Measurements from ENCODE around the gene FSCN2.
"Not testable (repeated sequence)": the region's sequence is repeated elsewhere in the genome, so short reads cannot be mapped to it uniquely, and the experiment has no call there.

Gene FSCN2

DNA sequence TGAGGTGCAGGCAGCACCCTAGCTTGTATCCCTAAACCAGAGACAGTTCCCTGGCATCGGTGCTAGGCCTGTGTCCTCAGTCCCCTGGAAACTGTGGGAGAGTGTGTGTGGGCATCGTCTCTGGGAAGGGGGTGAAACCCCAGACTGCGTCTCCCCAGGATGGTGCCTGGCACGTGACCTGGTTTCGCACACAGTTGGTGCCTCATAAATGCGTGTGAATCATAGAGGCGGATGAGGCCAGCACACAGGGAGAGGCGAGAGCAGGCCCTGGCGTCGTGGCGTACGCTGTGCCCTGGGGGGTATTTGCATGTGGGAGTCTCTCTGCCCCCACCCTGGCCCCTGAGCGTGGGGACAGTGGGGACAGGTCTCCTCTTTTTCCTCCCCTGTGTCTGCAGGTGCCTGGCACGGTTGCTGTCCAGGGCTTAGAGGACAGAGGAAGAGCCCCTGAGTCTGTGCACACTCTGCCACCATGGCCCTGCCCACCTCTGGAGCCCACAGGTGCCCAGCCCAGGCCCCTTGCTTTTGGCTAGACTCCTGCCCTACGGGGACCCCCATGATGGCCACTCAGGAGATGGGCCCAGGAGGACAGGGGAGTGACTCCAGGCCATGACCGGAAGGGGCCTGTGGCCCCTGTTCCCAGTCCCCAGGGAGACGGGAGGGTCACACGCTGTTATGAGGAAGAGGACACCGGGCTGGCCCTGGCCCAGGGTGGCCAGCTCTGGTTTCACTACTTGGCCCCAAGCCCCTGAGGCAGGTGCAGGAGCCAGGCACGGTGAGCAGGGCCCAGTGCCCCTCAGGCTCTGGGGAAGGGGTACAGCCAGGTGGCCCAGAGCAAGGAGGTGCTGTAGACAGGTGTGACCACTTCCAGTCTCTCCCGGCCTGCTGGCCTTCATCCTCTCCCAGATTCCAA, 1.3 kb upstream of the FSCN2 start:
- no peak for DNase-seq (ENCODE audit: extremely low read depth, insufficient read length)
- Histone ChIP-seq H3K27me3 (replicated peaks; ENCODE audit: control insufficient read depth, insufficient read depth, low read length) (no peaks in the 10 kb centered on the region), H3K4me3 (replicated peaks; ENCODE audit: low read depth, low read length) (no peak overlapping the region), H3K36me3 (ENCODE audit: control insufficient read depth, insufficient read depth, low read length) (no peaks in the 10 kb centered on the region)
- TF ChIP-seq, protein P1, sequence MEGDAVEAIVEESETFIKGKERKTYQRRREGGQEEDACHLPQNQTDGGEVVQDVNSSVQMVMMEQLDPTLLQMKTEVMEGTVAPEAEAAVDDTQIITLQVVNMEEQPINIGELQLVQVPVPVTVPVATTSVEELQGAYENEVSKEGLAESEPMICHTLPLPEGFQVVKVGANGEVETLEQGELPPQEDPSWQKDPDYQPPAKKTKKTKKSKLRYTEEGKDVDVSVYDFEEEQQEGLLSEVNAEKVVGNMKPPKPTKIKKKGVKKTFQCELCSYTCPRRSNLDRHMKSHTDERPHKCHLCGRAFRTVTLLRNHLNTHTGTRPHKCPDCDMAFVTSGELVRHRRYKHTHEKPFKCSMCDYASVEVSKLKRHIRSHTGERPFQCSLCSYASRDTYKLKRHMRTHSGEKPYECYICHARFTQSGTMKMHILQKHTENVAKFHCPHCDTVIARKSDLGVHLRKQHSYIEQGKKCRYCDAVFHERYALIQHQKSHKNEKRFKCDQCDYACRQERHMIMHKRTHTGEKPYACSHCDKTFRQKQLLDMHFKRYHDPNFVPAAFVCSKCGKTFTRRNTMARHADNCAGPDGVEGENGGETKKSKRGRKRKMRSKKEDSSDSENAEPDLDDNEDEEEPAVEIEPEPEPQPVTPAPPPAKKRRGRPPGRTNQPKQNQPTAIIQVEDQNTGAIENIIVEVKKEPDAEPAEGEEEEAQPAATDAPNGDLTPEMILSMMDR (IDR thresholded peaks at IDR 0.05; ENCODE audit: insufficient read depth, low read length, poor library complexity, severe bottlenecking), result no peak

DNA sequence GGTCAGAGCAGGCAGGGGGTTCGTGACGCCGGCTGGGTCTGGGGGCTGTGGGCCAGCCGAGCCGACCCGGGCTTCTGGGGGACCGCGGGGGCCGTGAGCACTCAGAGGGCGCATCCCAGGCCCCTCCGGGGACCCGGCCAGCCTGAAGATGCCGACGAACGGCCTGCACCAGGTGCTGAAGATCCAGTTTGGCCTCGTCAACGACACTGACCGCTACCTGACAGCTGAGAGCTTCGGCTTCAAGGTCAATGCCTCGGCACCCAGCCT, 140 bp downstream of the FSCN2 start:
- TF ChIP-seq, protein P1 (IDR thresholded peaks at IDR 0.05; ENCODE audit: insufficient read depth, low read length, poor library complexity, severe bottlenecking), result no peak
- no peak for DNase-seq (ENCODE audit: extremely low read depth, insufficient read length)
- Histone ChIP-seq H3K36me3 (ENCODE audit: control insufficient read depth, insufficient read depth, low read length) (no peaks in the 10 kb centered on the region), H3K4me3 (replicated peaks; ENCODE audit: low read depth, low read length) (no peak overlapping the region), H3K27me3 (replicated peaks; ENCODE audit: control insufficient read depth, insufficient read depth, low read length) (no peaks in the 10 kb centered on the region)

DNA sequence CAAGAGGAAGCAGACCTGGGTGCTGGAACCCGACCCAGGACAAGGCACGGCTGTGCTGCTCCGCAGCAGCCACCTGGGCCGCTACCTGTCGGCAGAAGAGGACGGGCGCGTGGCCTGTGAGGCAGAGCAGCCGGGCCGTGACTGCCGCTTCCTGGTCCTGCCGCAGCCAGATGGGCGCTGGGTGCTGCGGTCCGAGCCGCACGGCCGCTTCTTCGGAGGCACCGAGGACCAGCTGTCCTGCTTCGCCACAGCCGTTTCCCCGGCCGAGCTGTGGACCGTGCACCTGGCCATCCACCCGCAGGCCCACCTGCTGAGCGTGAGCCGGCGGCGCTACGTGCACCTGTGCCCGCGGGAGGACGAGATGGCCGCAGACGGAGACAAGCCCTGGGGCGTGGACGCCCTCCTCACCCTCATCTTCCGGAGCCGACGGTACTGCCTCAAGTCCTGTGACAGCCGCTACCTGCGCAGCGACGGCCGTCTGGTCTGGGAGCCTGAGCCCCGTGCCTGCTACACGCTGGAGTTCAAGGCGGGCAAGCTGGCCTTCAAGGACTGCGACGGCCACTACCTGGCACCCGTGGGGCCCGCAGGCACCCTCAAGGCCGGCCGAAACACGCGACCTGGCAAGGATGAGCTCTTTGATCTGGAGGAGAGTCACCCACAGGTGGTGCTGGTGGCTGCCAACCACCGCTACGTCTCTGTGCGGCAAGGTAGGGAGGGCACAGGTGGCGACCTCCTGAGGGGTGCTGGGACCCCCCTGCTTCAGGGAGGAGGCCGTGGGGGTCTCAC, 667 bp downstream of the FSCN2 start:
- no peaks in the 10 kb centered on the region for H3K36me3 ChIP-seq (ENCODE audit: control insufficient read depth, insufficient read depth, low read length)
- H3K27me3 ChIP-seq (replicated peaks; ENCODE audit: control insufficient read depth, insufficient read depth, low read length), result no peaks in the 10 kb centered on the region
- no peak overlapping the region for H3K4me3 ChIP-seq (replicated peaks; ENCODE audit: low read depth, low read length)
- TF ChIP-seq, protein P1 (IDR thresholded peaks at IDR 0.05; ENCODE audit: insufficient read depth, low read length, poor library complexity, severe bottlenecking), result no peak
- no peak for DNase-seq (ENCODE audit: extremely low read depth, insufficient read length)

DNA sequence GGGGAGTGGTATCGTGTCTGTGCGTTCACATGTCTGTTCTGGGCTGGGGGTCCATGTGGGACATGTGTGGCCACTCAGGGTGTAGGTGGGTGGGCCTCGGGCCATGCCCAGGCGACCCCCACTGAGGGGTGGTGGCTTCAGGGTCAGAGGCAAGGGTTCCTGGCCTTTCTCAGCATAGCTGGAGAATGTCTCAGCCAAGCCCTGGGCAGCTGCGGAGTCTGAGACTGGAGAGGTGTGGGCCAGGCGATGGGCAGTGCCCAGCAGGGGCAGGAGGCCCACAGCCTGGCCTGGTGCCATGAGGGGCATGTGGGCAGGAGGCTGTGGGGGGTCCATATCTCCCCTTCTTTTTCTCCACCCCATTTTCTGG, 1.2 kb downstream of the FSCN2 start:
- H3K27me3 ChIP-seq (replicated peaks; ENCODE audit: control insufficient read depth, insufficient read depth, low read length), result no peaks in the 10 kb centered on the region
- no peak overlapping the region for H3K4me3 ChIP-seq (replicated peaks; ENCODE audit: low read depth, low read length)
- H3K36me3 ChIP-seq (ENCODE audit: control insufficient read depth, insufficient read depth, low read length), result no peaks in the 10 kb centered on the region
- DNase-seq (ENCODE audit: extremely low read depth, insufficient read length), result no peak
- TF ChIP-seq, protein P1 (IDR thresholded peaks at IDR 0.05; ENCODE audit: insufficient read depth, low read length, poor library complexity, severe bottlenecking), result no peak

DNA sequence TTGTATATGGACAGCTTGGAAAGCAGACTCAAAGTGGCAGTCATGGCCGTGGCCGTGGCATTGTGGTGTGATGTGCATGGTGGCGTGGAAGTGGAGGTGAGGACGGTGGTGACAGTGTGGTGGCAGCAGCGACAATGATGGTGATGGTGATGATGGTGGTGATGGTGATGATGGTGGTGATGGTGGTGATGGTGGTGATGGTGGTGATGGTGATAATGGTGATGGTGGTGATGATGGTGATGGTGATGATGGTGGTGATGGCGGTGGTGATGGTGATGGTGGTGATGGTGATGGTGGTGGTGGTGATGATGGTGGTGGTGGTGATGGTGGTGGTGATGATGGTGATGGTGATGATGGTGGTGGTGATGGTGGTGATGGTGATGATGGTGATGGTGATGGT, 2.8 kb downstream of the FSCN2 start:
- not testable (repeated sequence) for H3K36me3 ChIP-seq (ENCODE audit: control insufficient read depth, insufficient read depth, low read length); DNase-seq (ENCODE audit: extremely low read depth, insufficient read length); H3K27me3 ChIP-seq (replicated peaks; ENCODE audit: control insufficient read depth, insufficient read depth, low read length); H3K4me3 ChIP-seq (replicated peaks; ENCODE audit: low read depth, low read length)

DNA sequence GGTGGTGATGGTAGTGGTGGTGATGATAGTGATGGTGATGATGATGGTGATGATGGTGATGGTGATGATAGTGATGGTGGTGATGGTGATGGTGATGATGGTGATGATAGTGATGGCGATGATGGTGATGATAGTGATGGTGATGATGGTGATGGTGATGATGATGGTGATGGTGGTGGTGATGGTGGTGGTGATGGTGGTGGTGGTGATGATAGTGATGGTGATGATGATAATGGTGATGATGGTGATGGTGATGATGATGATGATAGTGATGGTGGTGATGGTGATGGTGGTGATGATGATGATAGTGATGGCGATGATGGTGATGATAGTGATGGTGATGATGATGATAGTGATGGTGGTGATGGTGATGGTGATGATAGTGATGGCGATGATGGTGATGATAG, 3.8 kb downstream of the FSCN2 start:
- H3K4me3 ChIP-seq (replicated peaks; ENCODE audit: low read depth, low read length); DNase-seq (ENCODE audit: extremely low read depth, insufficient read length); H3K36me3 ChIP-seq (ENCODE audit: control insufficient read depth, insufficient read depth, low read length); H3K27me3 ChIP-seq (replicated peaks; ENCODE audit: control insufficient read depth, insufficient read depth, low read length): not testable (repeated sequence)
